Measurements from ENCODE around the gene BTN1A1. TPM values are rescaled to one million over a fixed set of nuclear protein-coding genes. Genes with fewer than 3 reads are reported as not detected.

The BTN1A1 gene
- total RNA-seq, 1 experiment from 2014 or later, result not detected

DNA sequence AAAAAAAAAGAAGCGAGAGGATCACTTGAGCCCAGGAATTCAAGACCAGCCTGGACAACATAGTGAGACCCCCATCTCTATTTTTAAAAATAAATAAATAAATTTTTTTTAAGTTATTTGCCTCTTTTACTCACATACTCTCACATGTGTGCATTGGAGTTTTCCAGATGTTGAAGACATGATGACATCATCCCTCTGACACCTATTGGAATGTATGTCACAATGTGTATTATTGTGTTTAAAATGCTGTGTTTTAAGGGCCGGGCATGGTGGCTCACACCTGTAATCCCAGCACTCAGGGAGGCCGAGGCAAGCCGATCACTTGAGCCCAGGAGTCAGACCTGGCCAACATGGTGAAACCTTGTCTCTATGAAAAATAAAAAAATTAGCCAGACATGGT lies 17.8 kb upstream of the BTN1A1 start:
- H3K27me3 Mint-ChIP-seq (ENCODE audit: insufficient read depth, unreplicated experiment), result no peaks in the 10 kb centered on the region
- DNase-seq (ENCODE audit: unreplicated experiment), result no peak
- H3K27ac Mint-ChIP-seq (ENCODE audit: low read depth, unreplicated experiment), result no peak overlapping the region
- intact Hi-C loops (cut with micrococcal nuclease), result no loop called here
- no TSS peak for BruUV-seq (replicated peaks)
- ChIA-PET POLR2A (no interaction called here), CTCF (interaction anchor here (0.6 kb wide), 1 partner anchor 90 kb away, joined by 3 read pairs; no protein-coding TSS in a partner anchor)
- TF ChIP-seq, protein P1, sequence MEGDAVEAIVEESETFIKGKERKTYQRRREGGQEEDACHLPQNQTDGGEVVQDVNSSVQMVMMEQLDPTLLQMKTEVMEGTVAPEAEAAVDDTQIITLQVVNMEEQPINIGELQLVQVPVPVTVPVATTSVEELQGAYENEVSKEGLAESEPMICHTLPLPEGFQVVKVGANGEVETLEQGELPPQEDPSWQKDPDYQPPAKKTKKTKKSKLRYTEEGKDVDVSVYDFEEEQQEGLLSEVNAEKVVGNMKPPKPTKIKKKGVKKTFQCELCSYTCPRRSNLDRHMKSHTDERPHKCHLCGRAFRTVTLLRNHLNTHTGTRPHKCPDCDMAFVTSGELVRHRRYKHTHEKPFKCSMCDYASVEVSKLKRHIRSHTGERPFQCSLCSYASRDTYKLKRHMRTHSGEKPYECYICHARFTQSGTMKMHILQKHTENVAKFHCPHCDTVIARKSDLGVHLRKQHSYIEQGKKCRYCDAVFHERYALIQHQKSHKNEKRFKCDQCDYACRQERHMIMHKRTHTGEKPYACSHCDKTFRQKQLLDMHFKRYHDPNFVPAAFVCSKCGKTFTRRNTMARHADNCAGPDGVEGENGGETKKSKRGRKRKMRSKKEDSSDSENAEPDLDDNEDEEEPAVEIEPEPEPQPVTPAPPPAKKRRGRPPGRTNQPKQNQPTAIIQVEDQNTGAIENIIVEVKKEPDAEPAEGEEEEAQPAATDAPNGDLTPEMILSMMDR (IDR thresholded peaks at IDR 0.05; ENCODE audit: unreplicated experiment), result no peak
- H3K36me3 Mint-ChIP-seq (ENCODE audit: insufficient read depth, unreplicated experiment), result no peaks in the 10 kb centered on the region
- no peaks in the 10 kb centered on the region for H3K4me1 Mint-ChIP-seq (ENCODE audit: insufficient read depth, unreplicated experiment)
- H3K9me3 Mint-ChIP-seq (ENCODE audit: unreplicated experiment), result no peaks in the 10 kb centered on the region
- H3K4me3 Mint-ChIP-seq (ENCODE audit: unreplicated experiment), result no peak overlapping the region

DNA sequence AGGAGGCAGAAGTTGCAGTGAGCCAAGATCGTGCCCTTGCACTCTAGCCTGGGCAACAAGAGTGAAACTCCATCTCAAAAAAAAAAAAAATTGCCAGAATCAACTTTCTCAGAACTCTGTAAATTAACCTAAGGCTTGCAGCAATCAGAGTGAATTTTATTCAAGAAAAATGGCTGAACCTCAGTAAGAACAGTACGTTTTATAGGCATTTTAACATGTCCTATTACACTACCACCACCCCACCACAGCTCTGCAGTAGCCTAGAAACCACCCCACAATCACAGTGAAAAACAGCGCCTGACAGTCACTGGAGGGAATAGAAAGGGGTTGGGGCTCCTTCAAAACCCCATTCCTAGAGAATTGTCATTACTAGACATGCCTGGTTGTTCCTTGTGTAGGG lies 16.4 kb upstream of the BTN1A1 start:
- TF ChIP-seq, protein P1 (IDR thresholded peaks at IDR 0.05; ENCODE audit: unreplicated experiment), result no peak
- Mint-ChIP-seq H3K4me3 (ENCODE audit: unreplicated experiment) (no peak overlapping the region), H3K27me3 (ENCODE audit: insufficient read depth, unreplicated experiment) (no peaks in the 10 kb centered on the region), H3K4me1 (ENCODE audit: insufficient read depth, unreplicated experiment) (no peaks in the 10 kb centered on the region), H3K36me3 (ENCODE audit: insufficient read depth, unreplicated experiment) (no peaks in the 10 kb centered on the region), H3K27ac (ENCODE audit: low read depth, unreplicated experiment) (no peak overlapping the region), H3K9me3 (ENCODE audit: unreplicated experiment) (no peaks in the 10 kb centered on the region)
- CTCF ChIA-PET, result no interaction called here
- BruUV-seq (replicated peaks), result no TSS peak
- POLR2A ChIA-PET, result no interaction called here
- no peak for DNase-seq (ENCODE audit: unreplicated experiment)
- intact Hi-C loops (cut with micrococcal nuclease), result no loop called here

DNA sequence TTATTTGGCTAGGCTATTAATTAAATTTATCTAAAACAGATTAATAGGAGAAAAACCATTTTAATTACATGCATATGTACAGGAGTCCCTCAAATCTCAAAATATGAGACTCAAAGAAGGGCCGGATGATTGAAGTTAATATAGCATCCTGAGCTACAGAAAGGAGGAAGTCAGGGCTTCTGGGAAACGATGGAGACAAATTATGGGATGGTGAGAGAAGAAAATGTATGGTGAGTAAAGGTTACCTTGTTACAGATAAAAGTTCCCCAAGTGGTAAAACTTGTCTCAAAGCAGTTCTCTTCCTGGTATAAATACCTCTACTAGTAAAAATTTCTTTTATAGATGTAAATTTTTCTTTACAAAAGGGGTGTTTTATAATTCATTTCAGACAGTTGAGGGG lies 15.9 kb upstream of the BTN1A1 start:
- Mint-ChIP-seq H3K27ac (ENCODE audit: low read depth, unreplicated experiment) (no peak overlapping the region), H3K4me1 (ENCODE audit: insufficient read depth, unreplicated experiment) (no peaks in the 10 kb centered on the region), H3K36me3 (ENCODE audit: insufficient read depth, unreplicated experiment) (no peaks in the 10 kb centered on the region), H3K4me3 (ENCODE audit: unreplicated experiment) (no peak overlapping the region), H3K9me3 (ENCODE audit: unreplicated experiment) (no peaks in the 10 kb centered on the region), H3K27me3 (ENCODE audit: insufficient read depth, unreplicated experiment) (no peaks in the 10 kb centered on the region)
- DNase-seq (ENCODE audit: unreplicated experiment), result no peak
- CTCF ChIA-PET, result interaction anchor here (0.7 kb wide), 1 partner anchor 12 kb away, joined by 3 read pairs; no protein-coding TSS in a partner anchor
- intact Hi-C loops (cut with micrococcal nuclease), result no loop called here
- no TSS peak for BruUV-seq (replicated peaks)
- TF ChIP-seq, protein P1 (IDR thresholded peaks at IDR 0.05; ENCODE audit: unreplicated experiment), result no peak
- POLR2A ChIA-PET, result interaction anchor here (2.0 kb wide), 1 partner anchor 9 kb away, joined by 8 read pairs; no protein-coding TSS in a partner anchor

DNA sequence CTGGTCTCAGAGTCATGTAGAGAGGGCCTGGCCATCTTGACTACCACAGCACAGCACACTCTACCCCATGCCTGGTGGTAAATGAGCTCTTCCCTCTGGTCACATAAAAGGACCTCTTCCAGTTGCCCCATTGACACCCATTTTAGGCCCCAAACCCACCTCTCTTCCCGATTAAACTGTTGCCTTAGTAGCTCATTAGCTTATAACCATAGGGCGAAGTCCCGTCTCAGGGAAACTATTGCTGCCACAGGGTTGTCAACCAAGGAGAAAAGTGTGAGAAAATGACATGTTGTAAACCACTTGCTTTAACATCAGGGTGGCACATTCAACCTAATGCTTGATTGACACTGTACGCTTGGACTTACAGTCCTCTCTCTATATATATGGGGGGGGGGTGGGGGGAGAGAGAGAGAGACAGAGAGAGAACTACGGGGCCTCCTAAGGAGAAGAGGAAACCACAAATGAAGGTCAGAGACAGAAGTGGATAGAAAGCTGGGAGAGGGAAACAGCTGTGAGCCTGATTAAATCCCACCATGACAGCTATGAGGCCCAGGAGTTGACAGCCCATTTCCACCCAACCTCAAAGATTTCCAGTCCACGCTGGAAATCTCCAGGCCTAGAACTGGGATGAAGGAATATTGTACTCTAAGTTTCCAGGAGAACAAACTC lies 14.9 kb upstream of the BTN1A1 start:
- TF ChIP-seq, protein P1 (IDR thresholded peaks at IDR 0.05; ENCODE audit: unreplicated experiment), result no peak
- no peaks in the 10 kb centered on the region for H3K4me1 Mint-ChIP-seq (ENCODE audit: insufficient read depth, unreplicated experiment)
- POLR2A ChIA-PET, result interaction anchor here (1.2 to 2.0 kb wide), 2 partner anchors 9 to 10 kb away, joined by 3 to 8 read pairs; no protein-coding TSS in a partner anchor
- no peaks in the 10 kb centered on the region for H3K9me3 Mint-ChIP-seq (ENCODE audit: unreplicated experiment)
- H3K36me3 Mint-ChIP-seq (ENCODE audit: insufficient read depth, unreplicated experiment), result peaks cover under 1% of the 10 kb centered on the region
- H3K27ac Mint-ChIP-seq (ENCODE audit: low read depth, unreplicated experiment), result no peak overlapping the region
- CTCF ChIA-PET, result interaction anchor here (0.5 to 0.7 kb wide), 5 partner anchors 9 to 178 kb away, joined by 3 read pairs; no protein-coding TSS in a partner anchor
- H3K27me3 Mint-ChIP-seq (ENCODE audit: insufficient read depth, unreplicated experiment), result no peaks in the 10 kb centered on the region
- intact Hi-C loops (cut with micrococcal nuclease), result no loop called here
- DNase-seq (ENCODE audit: unreplicated experiment), result no peak
- no peak overlapping the region for H3K4me3 Mint-ChIP-seq (ENCODE audit: unreplicated experiment)
- BruUV-seq (replicated peaks), result no TSS peak

Data from MCF 10A (cell line).